GM21529 (cell line): Measurements from ENCODE around the gene CCDC146.
"Not testable (repeated sequence)": the region's sequence is repeated elsewhere in the genome, so short reads cannot be mapped to it uniquely, and the experiment has no call there.

Experiments
- ATAC-seq: cut with Tn5 transposase; IDR thresholded peaks from one replicate; pipeline ENCODE4 v1.9.1; 2021; ENCODE audit not compliant: unreplicated experiment

The CCDC146 gene

GRCh38 chr7:77138668-77139067 is 16.3 kb downstream of the CCDC146 start:
- ATAC-seq, result not testable (repeated sequence)

GRCh38 chr7:77140291-77140690 is 17.9 kb downstream of the CCDC146 start:
- ATAC-seq, result not testable (repeated sequence)

- ATAC-seq, result not testable (repeated sequence)
Measured at GRCh38 chr7:77152232-77152631, 29.8 kb downstream of the CCDC146 start.

- ATAC-seq, result peak; percentile 51
Measured at GRCh38 chr7:77154917-77155464, 32.6 kb downstream of the CCDC146 start.

- ATAC-seq, result not testable (repeated sequence)
Measured at GRCh38 chr7:77155601-77156377, 33.4 kb downstream of the CCDC146 start.

GRCh38 chr7:77157034-77157433 is 34.6 kb downstream of the CCDC146 start:
- ATAC-seq, result peak; percentile 76

- ATAC-seq, result peak; percentile 68
Measured at GRCh38 chr7:77157446-77157845, 35.0 kb downstream of the CCDC146 start.

- ATAC-seq, result not testable (repeated sequence)
Measured at GRCh38 chr7:77171073-77171472, 48.7 kb downstream of the CCDC146 start.

GRCh38 chr7:77172437-77173172 is 50.2 kb downstream of the CCDC146 start:
- ATAC-seq, result not testable (repeated sequence)

- not testable (repeated sequence) for ATAC-seq
Measured at GRCh38 chr7:77174418-77174817, 52.0 kb downstream of the CCDC146 start.

- ATAC-seq, result peak; percentile 80
Measured at GRCh38 chr7:77175274-77175800, 52.9 kb downstream of the CCDC146 start.

GRCh38 chr7:77177321-77177904 is 55.0 kb downstream of the CCDC146 start:
- not testable (repeated sequence) for ATAC-seq

GRCh38 chr7:77178024-77178423 is 55.6 kb downstream of the CCDC146 start:
- ATAC-seq, result not testable (repeated sequence)

GRCh38 chr7:77181015-77181595 is 58.7 kb downstream of the CCDC146 start:
- no peak for ATAC-seq

- ATAC-seq, result no peak
Measured at GRCh38 chr7:77181734-77182133, 59.3 kb downstream of the CCDC146 start.

- ATAC-seq, result no peak
Measured at GRCh38 chr7:77182261-77182660, 59.8 kb downstream of the CCDC146 start.

GRCh38 chr7:77184463-77184862 is 62.0 kb downstream of the CCDC146 start:
- no peak for ATAC-seq

GRCh38 chr7:77184990-77185389 is 62.6 kb downstream of the CCDC146 start:
- no peak for ATAC-seq

- ATAC-seq, result no peak
Measured at GRCh38 chr7:77185866-77186265, 63.5 kb downstream of the CCDC146 start.

- no peak for ATAC-seq
Measured at GRCh38 chr7:77188731-77189437, 66.5 kb downstream of the CCDC146 start.
